K562 (cell line): ENCODE data around the gene STK31. TPM values are rescaled to one million over a fixed set of nuclear protein-coding genes. Genes with fewer than 3 reads are reported as not detected.

ENCODE experiments used
- ATAC-seq: fragments of 200-7000 bp; cut with Tn5 transposase; 3 replicates; pipeline ENCODE4 v1.9.1; 2020; ENCODE audit warnings: moderate library complexity
- Bru-seq: library from RNA; stranded (reverse); fragments of 400-500 nt; gene quantifications from one replicate; lab custom pipeline; 2021; lab: Mats Ljungman, UMichigan
- BruChase-seq, 2 experiments: library from RNA; stranded (reverse); fragments of 400-500 nt; gene quantifications; one replicate each; lab custom pipeline; 2021; lab: Mats Ljungman, UMichigan
- BruUV-seq: library from RNA; stranded (reverse); fragments of 400-500 nt; replicated peaks from 2 replicates; lab custom pipeline; 2021; lab: Mats Ljungman, UMichigan
- CTCF ChIA-PET: fragments of 300-600 bp; formaldehyde crosslinking; extraction: SDS; loops from one replicate; lab custom pipeline; 2021; ENCODE audit warnings: low intra/inter-chr PET ratio; lab: Yijun Ruan, JAX
- POLR2A ChIA-PET: fragments of 300-600, 350-650 bp; sonication (Branson Sonifier 250); formaldehyde crosslinking; extraction: SDS; loops from one replicate; lab custom pipeline; 2021; ENCODE audit warnings: antibody characterized with exemption, inconsistent platforms; lab: Yijun Ruan, JAX
- DNase-seq, 4 experiments: peaks; one replicate each; pipeline versions ENCODE4 v3.0.0 to v3.0.0-alpha.2; 2011 to 2018; ENCODE audit warnings: low spot score in 3 of 4, mixed read lengths in 3 of 4; ENCODE audit errors: extremely low read depth in 1 of 4
- FAIRE-seq: peaks from 2 replicates; lab custom pipeline; 2011; peaks lifted over from hg19 to GRCh38; lab: Jason Lieb, UNC
- H2AFZ ChIP-seq: 2 replicates; pipeline ENCODE4 v1.6.0; 2011; ENCODE audit warnings: low read depth, low read length, control low read depth, inconsistent platforms
- H3K27ac ChIP-seq: fragments of 200-600 bp; 3 replicates; pipeline ENCODE4 v1.8.0; 2011; ENCODE audit warnings: low read depth, mild to moderate bottlenecking, control low read depth, inconsistent platforms, low read length, moderate library complexity, mixed read lengths; ENCODE audit errors: extremely low read depth
- H3K27me3 ChIP-seq, 2 experiments: fragments of 300-600 bp in 1 of 2; 2 replicates in 1 of 2; 3 replicates in 1 of 2; pipeline versions ENCODE4 v1.6.0 to v1.8.0; 2011; ENCODE audit warnings: inconsistent platforms in 2 of 2, low read length in 2 of 2, mild to moderate bottlenecking in 1 of 2, mixed read lengths in 1 of 2, moderate library complexity in 1 of 2; ENCODE audit not compliant: control insufficient read depth in 2 of 2, insufficient read depth in 2 of 2
- H3K36me3 ChIP-seq: fragments of 300-600 bp; 3 replicates; pipeline ENCODE4 v1.8.0; 2011; ENCODE audit warnings: mild to moderate bottlenecking, low read length, inconsistent platforms; ENCODE audit not compliant: control insufficient read depth, insufficient read depth
- H3K4me1 ChIP-seq, 2 experiments: fragments of 200-600 bp in 1 of 2; replicated peaks in 1 of 2; 2 replicates in 1 of 2; 3 replicates in 1 of 2; pipeline versions ENCODE4 v1.5.1 to v1.8.0; 2011; ENCODE audit warnings: inconsistent platforms in 2 of 2, low read length in 2 of 2, mild to moderate bottlenecking in 1 of 2, mixed read lengths in 1 of 2, moderate library complexity in 1 of 2; ENCODE audit not compliant: control insufficient read depth in 2 of 2, insufficient read depth in 2 of 2
- H3K4me2 ChIP-seq: 2 replicates; pipeline ENCODE4 v1.6.1; 2011; ENCODE audit warnings: low read length, control low read depth, inconsistent platforms, mixed read lengths; ENCODE audit not compliant: insufficient read depth
- H3K4me3 ChIP-seq: fragments of 200-600 bp; sonication (generic), shearing (Covaris generic); 2 replicates; pipeline ENCODE4 v1.5.1; 2016; ENCODE audit warnings: control low read depth, inconsistent platforms
- H3K79me2 ChIP-seq: fragments of 200-600 bp; 3 replicates; pipeline ENCODE4 v1.8.0; 2011; ENCODE audit warnings: low read length, inconsistent platforms; ENCODE audit not compliant: control insufficient read depth, insufficient read depth
- H3K9ac ChIP-seq, 2 experiments: 2 replicates each; pipeline versions ENCODE4 v1.6.0 to v1.6.1; 2011; ENCODE audit warnings: low read depth in 2 of 2, low read length in 2 of 2, control low read depth in 1 of 2, inconsistent platforms in 1 of 2, mild to moderate bottlenecking in 1 of 2, mixed read lengths in 1 of 2; ENCODE audit not compliant: insufficient read depth in 1 of 2
- H3K9me1 ChIP-seq: one replicate; pipeline ENCODE4 v1.6.0; 2011; ENCODE audit warnings: inconsistent platforms, mild to moderate bottlenecking, low read length, moderate library complexity; ENCODE audit not compliant: control insufficient read depth, insufficient read depth
- H3K9me3 ChIP-seq: replicated peaks from 2 replicates; pipeline ENCODE4 v1.5.1; 2011; ENCODE audit warnings: low read depth, low read length, inconsistent platforms; ENCODE audit not compliant: control insufficient read depth, insufficient read depth
- H4K20me1 ChIP-seq: replicated peaks from 2 replicates; pipeline ENCODE4 v1.6.1; 2011; ENCODE audit warnings: low read length, inconsistent platforms, mixed read lengths; ENCODE audit not compliant: control insufficient read depth, insufficient read depth
- E2F6 ChIP-seq, 2 experiments: IDR thresholded peaks; 2 replicates each; pipeline ENCODE4 v1.6.1; 2011; ENCODE audit warnings: borderline replicate concordance in 1 of 2, control low read depth in 1 of 2, low read depth in 1 of 2, low read length in 1 of 2, mild to moderate bottlenecking in 1 of 2, mixed read lengths in 1 of 2, moderate library complexity in 1 of 2; ENCODE audit not compliant: insufficient read depth in 1 of 2, insufficient read length in 1 of 2, poor library complexity in 1 of 2, severe bottlenecking in 1 of 2; ENCODE audit errors: extremely low read depth in 1 of 2
- POU5F1 ChIP-seq: fragments of 150-350 bp; IDR thresholded peaks from 2 replicates; pipeline ENCODE4 v1.6.1; 2014; ENCODE audit warnings: borderline replicate concordance, low read length, low read depth, mild to moderate bottlenecking; ENCODE audit not compliant: partially characterized antibody
- SRSF9 ChIP-seq: fragments of 200-400 bp; formaldehyde crosslinking; IDR thresholded peaks from 2 replicates; pipeline ENCODE4 v1.6.1; 2017; ENCODE audit warnings: low read depth, low read length, borderline replicate concordance
- ZBTB12 ChIP-seq: fragments of 250-450 bp; sonication (Bioruptor Pico); IDR thresholded peaks from 2 replicates; pipeline ENCODE4 v1.4.0; 2020
- ZBTB5 ChIP-seq: fragments of 450-650 bp; IDR thresholded peaks from 2 replicates; pipeline ENCODE4 v1.6.1; 2017; ENCODE audit warnings: antibody characterized with exemption
- ZNF184 ChIP-seq: sonication (generic); formaldehyde crosslinking; IDR thresholded peaks from 2 replicates; pipeline ENCODE4 v1.5.0; 2020; ENCODE audit warnings: missing genetic modification reagents
- WGBS: fragments of 100-300 bp; shearing (Covaris generic); methylation state at CpG from one replicate; pipeline ENCODE4 v1.1.6; 2016; ENCODE audit warnings: low coverage, mixed read lengths; ENCODE audit not compliant: insufficient coverage; ENCODE audit errors: missing lambda C conversion rate; 5-methylcytosine and 5-hydroxymethylcytosine counted together
- in situ Hi-C: fragments of 300-500 bp; cut with MboI; formaldehyde crosslinking; loops from 4 replicates; pipeline ENCODE4 v1.15.0; 2018; ENCODE audit warnings: inconsistent platforms, mixed read lengths
- intact Hi-C: fragments of 100-400 bp; cut with micrococcal nuclease; formaldehyde crosslinking; loops from 2 replicates; pipeline ENCODE4 v1.14.2; 2022
- long read RNA-seq, 3 experiments: library from polyadenylated mRNA in 2 of 3; library from RNA in 1 of 3; unstranded in 2 of 3; stranded (forward) in 1 of 3; transcript quantifications; one replicate each; pipeline ENCODE4 v2.0.0, GENCODE V29; 2019 to 2022
- polyA minus RNA-seq, 3 experiments: library from RNA; depleted of rRNA, polyadenylated mRNA; stranded (reverse); fragments of >200 nt; gene quantifications; 2 replicates each; pipeline ENCODE4 v1.2.3, GENCODE V29; 2011
- polyA plus RNA-seq, 8 experiments: library from polyadenylated mRNA; depleted of rRNA in 4 of 8; stranded (reverse) in 5 of 8; unstranded in 3 of 8; fragments of >200 nt; fragmentation: Nextera tagmentation in 2 of 8; fragmentation: Illumina TruSeq in 1 of 8; extraction: Ambion mirVana in 2 of 8; extraction: Trizol in 1 of 8; gene quantifications; 2 replicates each; pipeline versions ENCODE4 v1.2.1 to v1.2.3, GENCODE V29; 2011 to 2014; ENCODE audit warnings: inconsistent platforms in 1 of 8, missing spikeins in 1 of 8
- total RNA-seq, 7 experiments: library from RNA; depleted of rRNA in 6 of 7; stranded (reverse); fragments of >200 nt in 6 of 7; fragmentation: Illumina TruSeq in 2 of 7; extraction: Trizol in 2 of 7; gene quantifications; 2 replicates each; pipeline versions ENCODE4 v1.2.1 to v1.2.3, GENCODE V29; 2011 to 2021; ENCODE audit warnings: low replicate concordance in 1 of 7

STK31 gene
- total RNA-seq (2011; cell fraction: chromatin; rRNA removed; ENCODE audit: low replicate concordance) = 0.30 and 0.63 TPM in 2 replicates
- total RNA-seq (2011; cell fraction: nucleolus; rRNA removed) = 0.26 and 0.33 TPM in 2 replicates
- total RNA-seq (2011; cell fraction: nucleoplasm; rRNA removed) = 0.15 and 0.37 TPM in 2 replicates
- 0.61 and 1.2 TPM in 2 replicates for total RNA-seq (2014; rRNA removed)
- total RNA-seq (2014; rRNA removed; fragmentation: Illumina TruSeq; extraction: Trizol) = 0.25 and 0.77 TPM in 2 replicates
- total RNA-seq (2015; rRNA removed; fragmentation: Illumina TruSeq; extraction: Trizol) = 0.18 and 0.49 TPM in 2 replicates
- 0.09 and 0.20 TPM in 2 replicates for total RNA-seq (2021)
- polyA plus RNA-seq (2011; rRNA removed) = 0.26 and 0.46 TPM in 2 replicates
- polyA plus RNA-seq (2011; cell fraction: cytosol; rRNA removed) = 0.03 and 0.19 TPM in 2 replicates
- 0.26 and 0.70 TPM in 2 replicates for polyA plus RNA-seq (2011; cell fraction: nucleus; rRNA removed)
- polyA plus RNA-seq (2012) = 0.35 and 0.48 TPM in 2 replicates
- polyA plus RNA-seq (2014; fragmentation: Illumina TruSeq; extraction: Trizol) = 0.30 and 0.64 TPM in 2 replicates
- under 1 TPM; 0.10 to 0.56 TPM for polyA plus RNA-seq (2014; fragmentation: Nextera tagmentation; extraction: Ambion mirVana)
- 0.20 and 0.91 TPM in 2 replicates for polyA plus RNA-seq (2014; rRNA removed)
- polyA minus RNA-seq (2011; rRNA and poly(A)+ RNA removed) = 0.21 and 0.39 TPM in 2 replicates
- not detected in 2 replicates for polyA minus RNA-seq (2011; cell fraction: cytosol; rRNA and poly(A)+ RNA removed)
- polyA minus RNA-seq (2011; cell fraction: nucleus; rRNA and poly(A)+ RNA removed) = 0.33 and 0.94 TPM in 2 replicates
- percentile 19 among the genes with signal in this experiment for Bru-seq, nascent RNA
- BruChase-seq, experiment 1, labeled RNA remaining after a 2-hour chase = percentile 23 among the genes with signal in this experiment
- percentile 27 among the genes with signal in this experiment for BruChase-seq, experiment 2, labeled RNA remaining after a 6-hour chase
- long read RNA-seq, experiment 1 = 0 reads
- long read RNA-seq, experiment 2, partial matches to known transcripts = 0 of 1 reads
- long read RNA-seq, experiment 2, other reads (novel, unspliced or antisense) = 1 of 1 reads
- long read RNA-seq, experiment 3, partial matches to known transcripts = 0 of 1 reads
- long read RNA-seq, experiment 3, other reads (novel, unspliced or antisense) = 0 of 1 reads

GRCh38 chr7:23710000-23710399, at the start of gene STK31:
Gene STK31 (plus strand): TSS chr7:23710219. CDS start chr7:23710286, 67 bp downstream.
- BruUV-seq = no TSS peak
- Histone ChIP-seq H3K9ac (no peak within 1 kb of the TSS), H3K27me3 (peaks cover 0 to 6% of the 10 kb centered on the region in 2 experiments; a peak in 2 of 5 replicates), H2AFZ (no peak within 1 kb of the TSS), H3K4me3 (no peak within 1 kb of the TSS), H3K4me1 (no peaks in the 10 kb centered on the region), H3K9me3 (no peaks in the 10 kb centered on the region), H3K27ac (no peak within 1 kb of the TSS), H4K20me1 (no peaks in the 10 kb centered on the region), H3K4me2 (no peak within 1 kb of the TSS), H3K36me3 (no peaks in the 10 kb centered on the region), H3K9me1 (no peaks in the 10 kb centered on the region), H3K79me2 (no peaks in the 10 kb centered on the region)
- ATAC-seq = no peak
- WGBS = 57% methylated on average over 22 of the region's 33 CpGs
- intact Hi-C loops (loop anchor here (5.0 to 10.0 kb wide), 3 partner anchors 58 to 355 kb away; no protein-coding TSS in a partner anchor), in situ Hi-C loops (loop anchor here (5.0 to 25.0 kb wide), 2 partner anchors 138 to 448 kb away; no protein-coding TSS in a partner anchor)
- no peak for DNase-seq
- no peak for FAIRE-seq
- POLR2A ChIA-PET = no interaction called here
- CTCF ChIA-PET = interaction anchor here (4.8 kb wide), 1 partner anchor 140 kb away, joined by 39 read pairs; no protein-coding TSS in a partner anchor
- TF ChIP-seq ZBTB5 (no peak), E2F6 (IDR thresholded peaks at IDR 0.05; ENCODE audit: borderline replicate concordance in 1 of 2, extremely low read depth in 1 of 2, insufficient read depth in 1 of 2, insufficient read length in 1 of 2, low read depth in 1 of 2, low read length in 1 of 2, poor library complexity in 1 of 2, severe bottlenecking in 1 of 2) (peak in 1 of 2 experiments; percentile 45), POU5F1 (no peak), ZNF184 (no peak), SRSF9 (no peak), ZBTB12 (no peak)
